ENCODE results near the gene RAPGEFL1. TPM values are rescaled to one million over a fixed set of nuclear protein-coding genes. Genes with fewer than 3 reads are reported as not detected.
"Not testable (repeated sequence)": the region's sequence is repeated elsewhere in the genome, so short reads cannot be mapped to it uniquely, and the experiment has no call there.

The RAPGEFL1 gene
- total RNA-seq, 2 experiments from 2014 or later = 4.4 to 4.6 TPM

GRCh38 chr17:40197550-40197949 lies 20.3 kb downstream of the RAPGEFL1 start:
- ATAC-seq = no peak
- DNase-seq = no peak
- peaks cover 19% of the 10 kb centered on the region for H3K4me1 Mint-ChIP-seq
- peaks cover 3% of the 10 kb centered on the region for H3K27me3 Mint-ChIP-seq
- H3K9me3 Mint-ChIP-seq (ENCODE audit: low read depth) = no peaks in the 10 kb centered on the region
- H3K27ac Mint-ChIP-seq = no peak overlapping the region
- no peak overlapping the region for H3K4me3 Mint-ChIP-seq
- no peaks in the 10 kb centered on the region for H3K36me3 Mint-ChIP-seq
- CTCF ChIA-PET = interaction anchor here (1.1 to 2.6 kb wide), 6 partner anchors 13 to 157 kb away, joined by 3 to 11 read pairs (median 5); partner anchors contain the start of gene WIPF2

GRCh38 chr17:40197965-40198456 lies 20.7 kb downstream of the RAPGEFL1 start:
- H3K36me3 Mint-ChIP-seq; H3K9me3 Mint-ChIP-seq (ENCODE audit: low read depth); DNase-seq; H3K27me3 Mint-ChIP-seq; H3K27ac Mint-ChIP-seq: not testable (repeated sequence)
- peak; percentile 38 for ATAC-seq
- H3K4me3 Mint-ChIP-seq = peak overlapping the region; percentile 51
- CTCF ChIA-PET = interaction anchor here (1.0 to 2.6 kb wide), 6 partner anchors 30 to 157 kb away, joined by 3 to 11 read pairs (median 6); partner anchors contain the start of gene CDC6
- H3K4me1 Mint-ChIP-seq = peaks cover 19% of the 10 kb centered on the region

- CTCF ChIA-PET = interaction anchor here (1.0 to 2.6 kb wide), 9 partner anchors 11 to 172 kb away, joined by 3 to 11 read pairs (median 5); partner anchors contain the start of genes CDC6 and WIPF2
- Mint-ChIP-seq H3K27me3 (peaks cover 3% of the 10 kb centered on the region), H3K36me3 (no peaks in the 10 kb centered on the region), H3K4me3 (peak overlapping the region; percentile 51), H3K27ac (no peak overlapping the region), H3K9me3 (ENCODE audit: low read depth) (no peaks in the 10 kb centered on the region), H3K4me1 (peaks cover 19% of the 10 kb centered on the region)
- DNase-seq (no peak), ATAC-seq (no peak)
Measured at GRCh38 chr17:40198576-40198975, 21.3 kb downstream of the RAPGEFL1 start.

GRCh38 chr17:40203131-40203530 lies 25.9 kb downstream of the RAPGEFL1 start:
- Mint-ChIP-seq H3K4me1 (peaks cover 7% of the 10 kb centered on the region), H3K36me3 (no peaks in the 10 kb centered on the region), H3K27ac (no peak overlapping the region), H3K27me3 (peaks cover 6% of the 10 kb centered on the region), H3K4me3 (no peak overlapping the region), H3K9me3 (ENCODE audit: low read depth) (no peaks in the 10 kb centered on the region)
- no peak for ATAC-seq
- DNase-seq = no peak
- CTCF ChIA-PET = interaction anchor here (1.1 to 4.4 kb wide), 12 partner anchors 11 to 189 kb away, joined by 3 to 46 read pairs (median 7); partner anchors contain the start of genes CDC6 and WIPF2

- H3K4me3 Mint-ChIP-seq; DNase-seq; H3K36me3 Mint-ChIP-seq; H3K27ac Mint-ChIP-seq; ATAC-seq; H3K27me3 Mint-ChIP-seq; CTCF ChIA-PET; H3K9me3 Mint-ChIP-seq (ENCODE audit: low read depth); H3K4me1 Mint-ChIP-seq: not testable (repeated sequence)
Measured at GRCh38 chr17:40206193-40206592, 28.9 kb downstream of the RAPGEFL1 start.

- Mint-ChIP-seq H3K36me3 (no peaks in the 10 kb centered on the region), H3K27ac (no peak overlapping the region), H3K9me3 (ENCODE audit: low read depth) (no peaks in the 10 kb centered on the region), H3K4me1 (no peaks in the 10 kb centered on the region), H3K27me3 (peaks cover 4% of the 10 kb centered on the region), H3K4me3 (no peak overlapping the region)
- CTCF ChIA-PET = interaction anchor here (0.6 to 2.5 kb wide), 4 partner anchors 8 to 14 kb away, joined by 4 to 18 read pairs (median 6); partner anchors contain the start of gene WIPF2
- DNase-seq (no peak), ATAC-seq (no peak)
Measured at GRCh38 chr17:40209404-40210093, 32.3 kb downstream of the RAPGEFL1 start.

- H3K4me3 Mint-ChIP-seq; ATAC-seq; H3K9me3 Mint-ChIP-seq (ENCODE audit: low read depth); H3K27ac Mint-ChIP-seq; H3K4me1 Mint-ChIP-seq; H3K36me3 Mint-ChIP-seq; H3K27me3 Mint-ChIP-seq; DNase-seq: not testable (repeated sequence)
- CTCF ChIA-PET = interaction anchor here (1.1 kb wide), 1 partner anchor 46 kb away, joined by 3 read pairs; no protein-coding TSS in a partner anchor
Measured at GRCh38 chr17:40213914-40214313, 36.6 kb downstream of the RAPGEFL1 start.

GRCh38 chr17:40218006-40218739 lies 40.9 kb downstream of the RAPGEFL1 start:
- CTCF ChIA-PET = interaction anchor here (0.7 to 3.3 kb wide), 27 partner anchors 10 to 237 kb away, joined by 3 to 20 read pairs (median 4); partner anchors contain the start of genes CDC6 and PSMD3
- Mint-ChIP-seq H3K27me3 (no peaks in the 10 kb centered on the region), H3K27ac (peak overlapping the region; percentile 100), H3K36me3 (peaks cover 2% of the 10 kb centered on the region), H3K9me3 (ENCODE audit: low read depth) (no peaks in the 10 kb centered on the region), H3K4me1 (peaks cover 23% of the 10 kb centered on the region), H3K4me3 (peak overlapping the region; percentile 92)
- DNase-seq = no peak
- no peak for ATAC-seq

GRCh38 chr17:40218740-40219593 lies 41.7 kb downstream of the RAPGEFL1 start, which contains the start of gene WIPF2:
Gene WIPF2, plus strand, starts transcription at chr17:40219304. Its CDS starts 37,156 bp downstream, at chr17:40256460.
- peaks cover 4% of the 10 kb centered on the region for H3K36me3 Mint-ChIP-seq
- no peaks in the 10 kb centered on the region for H3K9me3 Mint-ChIP-seq (ENCODE audit: low read depth)
- CTCF ChIA-PET = interaction anchor here (0.7 to 3.3 kb wide), 35 partner anchors 10 to 238 kb away, joined by 3 to 20 read pairs (median 4); partner anchors contain the start of genes CDC6 and PSMD3
- H3K4me3 Mint-ChIP-seq = peak within 1 kb of the TSS; percentile 92
- DNase-seq = peak; percentile 98
- H3K4me1 Mint-ChIP-seq = peaks cover 26% of the 10 kb centered on the region
- no peaks in the 10 kb centered on the region for H3K27me3 Mint-ChIP-seq
- H3K27ac Mint-ChIP-seq = peak within 1 kb of the TSS; percentile 100
- ATAC-seq = peak; percentile 96

GRCh38 chr17:40219594-40220338 lies 42.5 kb downstream of the RAPGEFL1 start:
- Mint-ChIP-seq H3K4me1 (peaks cover 30% of the 10 kb centered on the region), H3K4me3 (peak overlapping the region; percentile 92)

GRCh38 chr17:40224718-40225550 lies 47.7 kb downstream of the RAPGEFL1 start:
- Mint-ChIP-seq H3K36me3 (peaks cover 11% of the 10 kb centered on the region), H3K27me3 (no peaks in the 10 kb centered on the region), H3K27ac (no peak overlapping the region), H3K4me1 (peaks cover 20% of the 10 kb centered on the region), H3K9me3 (ENCODE audit: low read depth) (no peaks in the 10 kb centered on the region), H3K4me3 (no peak overlapping the region)
- DNase-seq (no peak), ATAC-seq (no peak)
- CTCF ChIA-PET = interaction anchor here (1.4 to 1.7 kb wide), 2 partner anchors 22 to 32 kb away, joined by 3 read pairs; no protein-coding TSS in a partner anchor

More at GRCh38 chr17:40219594-40220338, 42.5 kb downstream of the RAPGEFL1 start:
- H3K9me3 Mint-ChIP-seq (ENCODE audit: low read depth) = no peaks in the 10 kb centered on the region
- peak overlapping the region; percentile 85 for H3K27ac Mint-ChIP-seq
- no peaks in the 10 kb centered on the region for H3K27me3 Mint-ChIP-seq
- CTCF ChIA-PET = interaction anchor here (0.7 to 3.3 kb wide), 25 partner anchors 11 to 198 kb away, joined by 3 to 20 read pairs (median 4); partner anchors contain the start of gene CDC6
- ATAC-seq (peak; percentile 10), DNase-seq (peak; percentile 50)
- H3K36me3 Mint-ChIP-seq = peaks cover 6% of the 10 kb centered on the region

Measured in activated CD8-positive, alpha-beta memory T cell treated with anti-CD3 and anti-CD28 coated beads, Interleukin-2, amount 10 ng/mL, durations not matched to agents 7 days and 5 days (primary cell).